ENCODE results near the gene ZBTB7B. TPM values are rescaled to one million over a fixed set of nuclear protein-coding genes. Genes with fewer than 3 reads are reported as not detected.

ZBTB7B gene
- total RNA-seq, 1 donor from 2014 or later: 29.9 TPM

DNA sequence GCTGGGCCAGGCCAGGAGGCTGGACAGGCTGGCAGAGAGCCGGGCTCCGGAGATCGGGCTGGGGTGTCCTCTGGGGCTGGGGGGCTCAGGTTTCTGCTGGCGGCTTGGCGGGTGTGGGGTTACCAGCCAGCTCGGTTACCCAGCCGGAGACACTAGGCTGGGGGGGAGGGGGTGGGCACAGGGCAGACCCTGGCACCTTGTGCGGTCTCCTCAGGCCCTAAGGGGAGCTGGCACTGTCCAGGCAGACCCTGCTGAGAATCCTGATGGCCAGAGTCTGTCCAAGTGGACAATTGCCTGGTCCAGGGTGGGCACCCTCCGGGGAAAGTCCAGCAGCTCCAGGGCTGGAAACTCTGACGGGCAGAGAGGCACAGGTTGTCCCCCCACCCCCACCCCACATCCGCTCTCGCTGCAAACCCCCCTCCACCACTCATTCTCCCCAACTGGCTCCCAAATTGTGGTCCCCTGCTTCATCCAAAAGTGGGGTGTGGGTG lies 6.7 kb downstream of the ZBTB7B start:
- Mint-ChIP-seq H3K27me3 (no peaks in the 10 kb centered on the region), H3K9me3 (ENCODE audit: low read depth) (no peaks in the 10 kb centered on the region), H3K4me1 (ENCODE audit: low read depth) (peaks cover 10% of the 10 kb centered on the region), H3K36me3 (ENCODE audit: insufficient read depth) (no peaks in the 10 kb centered on the region), H3K4me3 (ENCODE audit: low read depth) (no peak overlapping the region), H3K27ac (peak overlapping the region; percentile 41)
- TF ChIP-seq, protein P1, sequence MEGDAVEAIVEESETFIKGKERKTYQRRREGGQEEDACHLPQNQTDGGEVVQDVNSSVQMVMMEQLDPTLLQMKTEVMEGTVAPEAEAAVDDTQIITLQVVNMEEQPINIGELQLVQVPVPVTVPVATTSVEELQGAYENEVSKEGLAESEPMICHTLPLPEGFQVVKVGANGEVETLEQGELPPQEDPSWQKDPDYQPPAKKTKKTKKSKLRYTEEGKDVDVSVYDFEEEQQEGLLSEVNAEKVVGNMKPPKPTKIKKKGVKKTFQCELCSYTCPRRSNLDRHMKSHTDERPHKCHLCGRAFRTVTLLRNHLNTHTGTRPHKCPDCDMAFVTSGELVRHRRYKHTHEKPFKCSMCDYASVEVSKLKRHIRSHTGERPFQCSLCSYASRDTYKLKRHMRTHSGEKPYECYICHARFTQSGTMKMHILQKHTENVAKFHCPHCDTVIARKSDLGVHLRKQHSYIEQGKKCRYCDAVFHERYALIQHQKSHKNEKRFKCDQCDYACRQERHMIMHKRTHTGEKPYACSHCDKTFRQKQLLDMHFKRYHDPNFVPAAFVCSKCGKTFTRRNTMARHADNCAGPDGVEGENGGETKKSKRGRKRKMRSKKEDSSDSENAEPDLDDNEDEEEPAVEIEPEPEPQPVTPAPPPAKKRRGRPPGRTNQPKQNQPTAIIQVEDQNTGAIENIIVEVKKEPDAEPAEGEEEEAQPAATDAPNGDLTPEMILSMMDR (IDR thresholded peaks at IDR 0.05; ENCODE audit: unreplicated experiment): no peak
- DNase-seq (ENCODE audit: low spot score, unreplicated experiment): no peak

DNA sequence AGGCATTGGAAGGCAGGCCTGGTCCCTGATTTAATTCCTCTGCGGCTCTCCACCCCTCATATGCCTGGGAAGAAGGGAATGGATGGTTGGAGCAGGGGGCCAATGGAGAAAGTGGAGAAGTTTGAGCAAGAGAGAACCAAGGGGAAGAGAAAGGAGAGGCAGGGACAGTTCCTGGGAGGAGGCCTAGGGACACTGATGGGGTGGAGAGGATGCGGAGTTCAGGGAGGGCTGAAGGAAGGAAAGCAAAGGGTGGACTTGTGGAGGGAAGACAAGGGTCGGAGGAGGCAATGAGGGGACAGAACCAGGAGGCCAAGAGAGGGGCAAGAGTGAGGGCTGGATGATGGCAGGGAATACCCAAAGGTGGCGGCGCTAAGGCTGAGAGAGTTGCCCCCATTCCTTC lies 7.1 kb downstream of the ZBTB7B start:
- Mint-ChIP-seq H3K27ac (no peak overlapping the region), H3K27me3 (no peaks in the 10 kb centered on the region), H3K4me3 (ENCODE audit: low read depth) (no peak overlapping the region), H3K36me3 (ENCODE audit: insufficient read depth) (no peaks in the 10 kb centered on the region), H3K4me1 (ENCODE audit: low read depth) (peaks cover 6% of the 10 kb centered on the region), H3K9me3 (ENCODE audit: low read depth) (no peaks in the 10 kb centered on the region)
- TF ChIP-seq, protein P1 (IDR thresholded peaks at IDR 0.05; ENCODE audit: unreplicated experiment): no peak
- no peak for DNase-seq (ENCODE audit: low spot score, unreplicated experiment)

DNA sequence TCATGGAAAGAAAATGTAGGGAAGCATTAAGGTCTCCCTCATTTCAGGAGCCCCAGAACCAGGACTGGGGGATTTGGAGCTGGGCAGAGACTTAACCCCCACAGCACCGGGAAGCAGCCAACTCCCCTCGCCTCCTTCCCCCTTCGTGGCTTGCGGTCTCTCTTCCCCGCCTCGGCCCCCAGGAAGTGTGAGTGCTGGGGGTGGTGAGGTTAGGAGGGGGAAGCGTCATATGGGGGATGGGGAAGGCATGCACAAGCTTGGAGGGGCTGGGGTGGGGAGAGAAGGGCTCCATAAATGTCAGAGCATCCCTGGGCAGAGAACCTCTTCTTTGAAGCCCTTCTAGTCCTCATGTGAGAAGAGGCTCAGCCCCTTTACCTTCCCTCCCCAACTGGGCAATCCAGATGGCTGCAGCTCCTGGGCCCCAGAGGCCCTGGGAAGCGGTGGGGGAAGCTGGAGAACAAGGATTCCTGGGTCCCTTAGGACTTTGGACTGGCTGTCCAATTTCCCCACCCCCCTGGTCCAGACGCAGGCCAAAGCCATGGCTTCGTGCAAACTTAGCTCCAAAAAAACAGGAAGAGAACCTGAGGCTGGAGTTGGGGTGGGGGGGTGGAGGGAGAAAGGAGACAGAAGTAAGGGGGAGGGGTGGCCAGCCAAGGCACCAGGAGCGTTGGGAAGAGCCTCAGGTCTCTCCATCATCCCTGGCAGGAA lies 7.8 kb downstream of the ZBTB7B start:
- no peak for DNase-seq (ENCODE audit: low spot score, unreplicated experiment)
- Mint-ChIP-seq H3K27me3 (no peaks in the 10 kb centered on the region), H3K4me1 (ENCODE audit: low read depth) (peaks cover 6% of the 10 kb centered on the region), H3K4me3 (ENCODE audit: low read depth) (no peak overlapping the region), H3K9me3 (ENCODE audit: low read depth) (no peaks in the 10 kb centered on the region), H3K36me3 (ENCODE audit: insufficient read depth) (no peaks in the 10 kb centered on the region), H3K27ac (no peak overlapping the region)
- TF ChIP-seq, protein P1 (IDR thresholded peaks at IDR 0.05; ENCODE audit: unreplicated experiment): no peak

DNA sequence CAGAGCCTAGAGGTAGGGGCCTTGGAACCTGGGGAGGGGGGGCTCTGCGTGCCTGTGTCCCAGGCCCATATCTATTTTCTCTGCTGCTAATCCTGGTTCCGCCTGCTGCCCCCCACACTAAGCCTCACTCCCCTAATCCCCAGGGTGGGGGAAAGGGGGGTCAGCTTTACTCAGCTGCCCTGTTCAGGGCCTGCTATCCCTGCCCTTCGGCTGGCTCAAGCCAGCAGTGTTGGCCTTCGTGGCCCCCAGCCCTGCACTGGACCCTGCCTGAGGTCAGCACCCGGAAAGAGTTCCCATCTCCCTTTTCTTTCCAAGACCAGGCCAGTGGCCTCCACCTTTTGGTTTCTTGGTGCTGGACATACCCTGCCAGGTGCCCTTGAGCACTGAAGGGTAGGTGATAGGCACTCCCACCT lies 8.4 kb downstream of the ZBTB7B start:
- no peaks in the 10 kb centered on the region for H3K9me3 Mint-ChIP-seq (ENCODE audit: low read depth)
- no peak for DNase-seq (ENCODE audit: low spot score, unreplicated experiment)
- H3K4me1 Mint-ChIP-seq (ENCODE audit: low read depth): peaks cover 6% of the 10 kb centered on the region
- TF ChIP-seq, protein P1 (IDR thresholded peaks at IDR 0.05; ENCODE audit: unreplicated experiment): no peak
- H3K27ac Mint-ChIP-seq: no peak overlapping the region
- no peaks in the 10 kb centered on the region for H3K27me3 Mint-ChIP-seq
- peaks cover 3% of the 10 kb centered on the region for H3K36me3 Mint-ChIP-seq (ENCODE audit: insufficient read depth)
- H3K4me3 Mint-ChIP-seq (ENCODE audit: low read depth): no peak overlapping the region

DNA sequence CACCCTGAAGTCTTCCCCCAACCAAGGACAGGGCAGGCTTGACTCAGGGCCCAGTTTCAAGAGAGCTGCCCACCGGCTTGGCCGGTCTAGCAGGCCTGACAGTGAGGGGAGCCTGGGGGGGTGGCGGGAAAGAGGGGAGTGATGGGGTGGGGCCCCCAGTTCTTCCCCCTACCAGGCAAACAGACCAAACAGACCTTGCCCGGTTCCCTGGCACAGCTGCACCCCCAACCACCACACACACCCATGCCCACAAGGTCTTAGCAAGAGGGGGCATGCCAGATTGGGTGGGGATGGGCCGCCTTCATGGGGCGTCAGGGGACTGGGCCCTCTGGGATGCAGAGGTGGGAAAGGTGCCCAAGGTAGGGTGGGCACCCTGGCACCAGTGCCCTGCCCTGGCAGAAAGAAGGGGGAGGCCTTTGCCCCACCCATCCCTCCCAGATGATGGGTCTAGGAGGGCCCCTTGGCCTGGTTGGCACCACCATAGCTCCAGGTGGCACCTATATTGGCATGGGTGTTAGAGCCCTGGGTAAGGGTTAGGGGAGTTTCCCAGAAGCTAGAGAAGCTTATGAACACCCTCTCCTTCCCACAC lies 8.9 kb downstream of the ZBTB7B start:
- H3K27me3 Mint-ChIP-seq: no peaks in the 10 kb centered on the region

More for the DNA sequence above, 8.9 kb downstream of the ZBTB7B start:
- no peaks in the 10 kb centered on the region for H3K9me3 Mint-ChIP-seq (ENCODE audit: low read depth)
- TF ChIP-seq, protein P1 (IDR thresholded peaks at IDR 0.05; ENCODE audit: unreplicated experiment): no peak
- peaks cover 4% of the 10 kb centered on the region for H3K4me1 Mint-ChIP-seq (ENCODE audit: low read depth)
- no peak for DNase-seq (ENCODE audit: low spot score, unreplicated experiment)
- H3K4me3 Mint-ChIP-seq (ENCODE audit: low read depth): no peak overlapping the region
- no peak overlapping the region for H3K27ac Mint-ChIP-seq
- peaks cover 3% of the 10 kb centered on the region for H3K36me3 Mint-ChIP-seq (ENCODE audit: insufficient read depth)
